IPS-15b (cell line): ENCODE results near the gene RAB31.
"Not testable (repeated sequence)": the region's sequence is repeated elsewhere in the genome, so short reads cannot be mapped to it uniquely, and the experiment has no call there.

ENCODE experiments used
- H3K27me3 ChIP-seq: one replicate; pipeline ENCODE4 v1.6.1; 2013; ENCODE audit warnings: low read length; ENCODE audit not compliant: control insufficient read depth, insufficient read depth
- H3K36me3 ChIP-seq: one replicate; pipeline ENCODE4 v1.6.1; 2013; ENCODE audit warnings: low read length; ENCODE audit not compliant: control insufficient read depth, insufficient read depth
- H3K4me1 ChIP-seq: one replicate; pipeline ENCODE4 v1.6.1; 2013; ENCODE audit warnings: mild to moderate bottlenecking, low read length; ENCODE audit not compliant: control insufficient read depth, insufficient read depth
- H3K4me3 ChIP-seq: one replicate; pipeline ENCODE4 v1.5.1; 2013; ENCODE audit warnings: low read depth, low read length
- H3K9ac ChIP-seq: one replicate; pipeline ENCODE4 v1.6.1; 2013; ENCODE audit warnings: low read depth, mild to moderate bottlenecking, low read length
- H3K9me3 ChIP-seq: one replicate; pipeline ENCODE4 v1.6.1; 2013; ENCODE audit warnings: mild to moderate bottlenecking, low read length; ENCODE audit not compliant: control insufficient read depth, insufficient read depth

The RAB31 gene

GRCh38 chr18:9884532-9885140 lies 176.5 kb downstream of the RAB31 start:
- H3K9me3 ChIP-seq: no peaks in the 10 kb centered on the region
- H3K4me1 ChIP-seq: no peaks in the 10 kb centered on the region
- no peaks in the 10 kb centered on the region for H3K27me3 ChIP-seq
- no peak overlapping the region for H3K4me3 ChIP-seq
- no peak overlapping the region for H3K9ac ChIP-seq
- no peaks in the 10 kb centered on the region for H3K36me3 ChIP-seq

- no peak within 1 kb of the TSS for H3K9ac ChIP-seq
- H3K27me3 ChIP-seq: no peaks in the 10 kb centered on the region
- H3K36me3 ChIP-seq: no peaks in the 10 kb centered on the region
- H3K4me3 ChIP-seq: no peak within 1 kb of the TSS
- no peaks in the 10 kb centered on the region for H3K9me3 ChIP-seq
- H3K4me1 ChIP-seq: no peaks in the 10 kb centered on the region
These were observed 177.3 kb downstream of the RAB31 start, which contains the start of gene TXNDC2 for GRCh38 chr18:9885170-9886004. Gene TXNDC2 (plus strand): TSS chr18:9885973. CDS start chr18:9886681, 708 bp downstream.

- H3K9me3 ChIP-seq: no peaks in the 10 kb centered on the region
- H3K4me1 ChIP-seq: no peaks in the 10 kb centered on the region
- no peak overlapping the region for H3K4me3 ChIP-seq
- no peaks in the 10 kb centered on the region for H3K36me3 ChIP-seq
- no peaks in the 10 kb centered on the region for H3K27me3 ChIP-seq
- no peak overlapping the region for H3K9ac ChIP-seq
These were observed 177.9 kb downstream of the RAB31 start for GRCh38 chr18:9886005-9886348.

- Histone ChIP-seq H3K4me1 (no peaks in the 10 kb centered on the region), H3K9ac (no peak overlapping the region), H3K27me3 (no peaks in the 10 kb centered on the region), H3K9me3 (no peaks in the 10 kb centered on the region), H3K4me3 (no peak overlapping the region), H3K36me3 (no peaks in the 10 kb centered on the region)
These were observed 179.9 kb downstream of the RAB31 start for GRCh38 chr18:9887992-9888391.

GRCh38 chr18:9890196-9890595 lies 182.1 kb downstream of the RAB31 start:
- Histone ChIP-seq H3K36me3 (no peaks in the 10 kb centered on the region), H3K9me3 (no peaks in the 10 kb centered on the region), H3K27me3 (no peaks in the 10 kb centered on the region), H3K4me1 (no peaks in the 10 kb centered on the region), H3K4me3 (no peak overlapping the region), H3K9ac (no peak overlapping the region)

GRCh38 chr18:9890957-9891356 lies 182.9 kb downstream of the RAB31 start:
- Histone ChIP-seq H3K27me3 (no peaks in the 10 kb centered on the region), H3K4me1 (no peaks in the 10 kb centered on the region), H3K4me3 (no peak overlapping the region), H3K36me3 (no peaks in the 10 kb centered on the region), H3K9me3 (no peaks in the 10 kb centered on the region), H3K9ac (no peak overlapping the region)

- H3K4me1 ChIP-seq, H3K9me3 ChIP-seq, H3K4me3 ChIP-seq, H3K36me3 ChIP-seq, H3K27me3 ChIP-seq, H3K9ac ChIP-seq: not testable (repeated sequence)
These were observed 183.4 kb downstream of the RAB31 start for GRCh38 chr18:9891515-9891914.

- Histone ChIP-seq H3K9ac (no peak overlapping the region), H3K9me3 (no peaks in the 10 kb centered on the region), H3K36me3 (no peaks in the 10 kb centered on the region), H3K4me3 (no peak overlapping the region), H3K27me3 (no peaks in the 10 kb centered on the region), H3K4me1 (peaks cover 2% of the 10 kb centered on the region)
These were observed 186.5 kb downstream of the RAB31 start for GRCh38 chr18:9894454-9895068.

GRCh38 chr18:9897129-9897528 lies 189.0 kb downstream of the RAB31 start:
- H3K4me3 ChIP-seq: no peak overlapping the region
- no peaks in the 10 kb centered on the region for H3K27me3 ChIP-seq
- H3K9me3 ChIP-seq: no peaks in the 10 kb centered on the region
- peaks cover 11% of the 10 kb centered on the region for H3K4me1 ChIP-seq
- H3K36me3 ChIP-seq: no peaks in the 10 kb centered on the region
- H3K9ac ChIP-seq: no peak overlapping the region

GRCh38 chr18:9897787-9898291 lies 189.7 kb downstream of the RAB31 start:
- not testable (repeated sequence) for H3K9ac ChIP-seq, H3K4me3 ChIP-seq, H3K36me3 ChIP-seq, H3K27me3 ChIP-seq, H3K9me3 ChIP-seq
- H3K4me1 ChIP-seq: peaks cover 11% of the 10 kb centered on the region

- H3K4me1 ChIP-seq: peaks cover 11% of the 10 kb centered on the region
- H3K9ac ChIP-seq: peak overlapping the region; percentile 1
- no peaks in the 10 kb centered on the region for H3K36me3 ChIP-seq
- no peak overlapping the region for H3K4me3 ChIP-seq
- H3K9me3 ChIP-seq: no peaks in the 10 kb centered on the region
- H3K27me3 ChIP-seq: no peaks in the 10 kb centered on the region
These were observed 190.9 kb downstream of the RAB31 start for GRCh38 chr18:9898792-9899549.
